GM21390 (cell line): ENCODE data around the gene CLEC19A.
"Not testable (repeated sequence)": the region's sequence is repeated elsewhere in the genome, so short reads cannot be mapped to it uniquely, and the experiment has no call there.

Source experiments
- ATAC-seq: cut with Tn5 transposase; IDR thresholded peaks from one replicate; pipeline ENCODE4 v1.9.1; 2021; ENCODE audit not compliant: unreplicated experiment

Gene CLEC19A

DNA sequence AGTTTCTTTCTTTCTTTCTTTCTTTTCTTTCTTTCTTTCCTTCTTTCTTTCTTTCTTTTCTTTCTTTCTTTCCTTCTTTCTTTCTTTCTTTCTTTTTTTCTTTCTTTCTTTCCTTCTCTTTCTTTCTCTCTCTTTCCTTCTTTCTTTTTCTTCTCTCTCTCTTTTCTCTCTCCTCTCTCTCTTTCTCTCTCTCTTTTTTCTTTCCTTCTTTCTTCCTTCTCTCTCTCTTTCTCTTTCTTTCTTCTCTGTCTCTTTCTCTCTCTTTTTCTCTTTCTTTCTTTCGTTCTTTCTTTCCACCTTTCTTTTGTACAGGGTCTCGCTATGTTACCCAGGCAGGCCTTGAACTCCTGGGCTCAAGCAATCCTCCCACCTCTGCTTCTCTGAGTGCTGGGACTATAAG lies 35.7 kb downstream of the CLEC19A start:
- ATAC-seq = not testable (repeated sequence)

DNA sequence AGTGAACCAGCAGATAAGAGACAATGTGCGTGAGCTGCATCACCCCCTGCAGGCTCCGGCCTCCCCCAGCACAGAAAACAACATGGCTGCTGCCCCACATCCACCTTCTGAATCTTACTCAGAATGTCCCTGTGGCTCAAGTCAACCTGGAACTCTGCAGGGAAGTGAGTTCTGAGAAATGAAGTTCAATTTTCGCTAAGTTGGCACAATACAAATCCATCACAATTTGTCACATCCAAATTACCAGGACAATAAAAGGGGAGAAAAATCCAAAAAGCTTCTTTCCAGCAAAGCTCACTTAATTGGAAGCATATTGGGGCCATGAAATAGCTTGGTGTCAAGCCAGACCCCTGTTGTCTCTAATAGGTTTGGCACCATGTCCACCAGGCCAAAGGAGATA lies 38.1 kb downstream of the CLEC19A start:
- ATAC-seq = no peak

DNA sequence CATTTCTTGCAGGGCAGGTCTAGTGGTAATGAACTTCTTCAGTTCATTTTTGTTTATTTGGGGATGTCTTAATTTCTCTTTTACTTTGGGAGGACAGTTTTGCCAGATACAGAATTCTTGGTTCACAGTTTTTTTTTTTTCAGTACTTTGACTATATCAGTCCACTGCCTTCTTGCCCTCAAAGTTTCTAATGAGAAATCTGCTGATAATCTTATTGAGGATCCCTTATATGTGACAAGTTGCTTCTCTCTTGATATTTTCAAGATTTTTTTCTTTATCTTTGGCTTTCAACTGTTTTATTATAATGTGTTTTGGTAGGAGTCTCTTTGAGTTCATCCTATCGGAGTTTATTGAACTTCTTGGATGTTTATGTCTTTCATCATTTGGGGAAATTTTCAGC lies 42.8 kb downstream of the CLEC19A start:
- no peak for ATAC-seq

DNA sequence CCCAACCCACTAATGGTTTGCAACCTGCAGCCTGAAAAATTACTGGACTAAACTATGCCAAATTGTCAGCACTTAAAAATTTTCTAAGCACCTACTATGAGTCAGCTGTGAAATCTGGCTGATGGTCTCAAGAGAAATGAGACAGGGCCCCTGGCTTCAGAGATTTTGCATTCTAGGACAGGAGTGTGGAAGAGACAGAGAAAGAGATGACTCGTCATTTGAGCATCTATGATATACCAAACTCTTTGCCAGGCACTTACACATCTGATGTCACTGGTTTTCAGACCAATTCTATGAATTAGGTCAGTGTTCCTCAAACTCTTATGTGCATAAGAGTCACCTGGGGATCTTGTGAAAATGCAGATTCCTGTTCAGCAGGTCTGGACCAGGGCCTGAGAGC lies 44.4 kb downstream of the CLEC19A start:
- ATAC-seq = no peak

DNA sequence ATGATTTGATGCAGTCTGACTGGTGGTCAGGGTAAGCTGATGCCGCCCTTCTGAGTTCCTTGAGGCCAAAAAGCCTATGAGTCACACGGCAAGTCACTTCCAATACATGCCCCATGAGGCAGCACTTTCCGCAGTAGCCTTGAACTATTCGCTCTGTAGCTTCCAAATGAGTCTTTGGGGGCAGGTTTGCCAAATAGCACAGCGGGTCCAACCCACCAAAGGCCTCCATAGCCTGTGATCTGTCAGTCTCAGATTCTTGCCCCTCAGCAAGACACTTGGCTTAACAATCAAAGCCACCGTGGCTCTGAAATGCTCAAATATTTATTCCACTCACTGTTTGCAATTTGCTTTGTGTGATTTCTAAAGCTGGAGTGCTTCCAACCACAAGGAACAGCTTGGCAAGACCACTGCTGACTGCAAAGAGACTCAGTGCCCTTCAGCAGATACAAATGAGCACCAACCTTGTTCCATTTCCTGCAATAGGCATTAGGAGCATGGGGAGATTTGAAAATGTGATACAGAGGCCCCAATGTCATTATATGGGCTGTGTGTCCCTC lies 45.4 kb downstream of the CLEC19A start:
- no peak for ATAC-seq

DNA sequence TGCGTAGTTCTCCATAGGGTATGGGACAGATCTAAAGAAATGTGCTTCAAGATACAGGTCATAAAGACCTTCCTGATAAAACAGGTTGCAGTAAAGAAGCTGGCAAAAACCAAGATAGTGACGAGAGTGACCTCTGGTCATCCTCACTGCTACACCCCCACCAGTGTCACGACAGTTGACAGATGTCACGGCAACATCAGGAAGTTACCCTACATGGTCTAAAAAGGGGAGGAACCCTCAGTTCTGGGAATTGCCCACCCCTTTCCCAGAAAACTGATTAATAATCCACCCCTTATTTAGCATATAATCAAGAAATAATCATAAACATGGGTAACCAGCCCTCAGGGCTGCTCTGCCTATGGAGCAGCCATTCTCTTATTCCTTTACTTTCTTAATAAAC lies 46.3 kb downstream of the CLEC19A start:
- no peak for ATAC-seq

DNA sequence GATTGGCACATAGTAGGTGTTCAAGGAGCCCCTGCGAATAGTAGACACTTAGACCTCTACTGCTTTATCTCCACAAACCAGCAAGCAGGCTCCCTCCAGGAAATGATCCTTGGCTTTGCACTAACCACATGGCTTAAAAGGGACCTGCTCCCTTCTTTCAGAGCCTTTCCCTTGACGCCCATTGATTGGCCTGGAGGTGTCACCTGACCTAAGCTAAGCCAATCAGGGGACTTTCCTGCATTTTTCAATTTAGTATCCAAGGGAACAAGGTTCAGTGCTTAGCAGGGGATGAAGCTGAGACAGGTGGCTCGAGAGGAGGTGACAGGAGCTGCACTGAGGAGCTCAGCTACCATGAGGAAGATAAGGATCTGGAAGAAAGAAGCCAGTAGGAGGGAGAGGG lies 52.8 kb downstream of the CLEC19A start:
- no peak for ATAC-seq

DNA sequence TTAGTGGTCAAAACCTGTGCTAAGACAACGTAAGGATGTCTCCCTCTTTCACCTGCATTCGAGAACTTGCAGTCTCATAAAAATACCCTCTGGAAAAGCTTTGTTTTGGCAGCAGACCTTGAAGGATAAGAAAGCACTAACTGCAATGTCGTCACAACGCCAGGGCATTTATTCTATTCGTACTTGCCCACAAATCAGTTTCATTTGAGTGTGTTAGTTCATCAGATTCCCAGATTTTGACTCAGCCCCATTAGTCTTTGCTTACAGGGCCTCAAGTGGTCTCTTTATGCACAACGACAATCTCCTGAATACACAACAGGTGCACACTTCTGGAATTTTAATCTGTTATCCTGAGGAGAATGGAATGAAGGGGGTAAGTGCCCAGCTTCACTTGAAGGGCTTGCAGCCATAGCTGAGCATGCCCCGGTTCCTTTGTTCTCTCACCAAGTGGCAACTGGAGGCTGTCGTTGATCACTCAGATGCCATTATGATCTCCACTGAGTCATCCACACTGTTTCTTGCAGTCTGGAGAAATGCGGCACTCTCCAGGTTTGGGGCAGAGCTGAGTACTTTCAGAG lies 58.8 kb downstream of the CLEC19A start:
- no peak for ATAC-seq

DNA sequence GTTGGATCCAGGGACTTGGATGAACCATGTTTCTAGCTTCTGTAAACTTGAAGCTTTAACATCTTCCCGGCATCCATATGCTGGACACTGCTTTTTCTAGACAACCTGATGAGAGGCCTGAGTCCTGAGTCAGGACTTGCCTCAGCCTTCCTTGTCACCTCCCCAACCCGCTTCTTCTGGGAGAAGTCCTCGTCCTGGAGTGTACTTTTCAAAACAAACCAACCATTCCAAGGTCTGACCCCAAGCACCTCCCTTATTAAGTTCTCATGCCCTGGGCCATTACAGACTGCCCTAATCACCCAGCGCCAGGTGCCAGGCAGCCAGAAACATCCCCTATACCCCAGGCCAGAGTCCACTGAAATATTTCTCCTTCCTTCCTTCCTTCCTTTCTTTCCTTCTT lies 59.4 kb downstream of the CLEC19A start:
- ATAC-seq = no peak

DNA sequence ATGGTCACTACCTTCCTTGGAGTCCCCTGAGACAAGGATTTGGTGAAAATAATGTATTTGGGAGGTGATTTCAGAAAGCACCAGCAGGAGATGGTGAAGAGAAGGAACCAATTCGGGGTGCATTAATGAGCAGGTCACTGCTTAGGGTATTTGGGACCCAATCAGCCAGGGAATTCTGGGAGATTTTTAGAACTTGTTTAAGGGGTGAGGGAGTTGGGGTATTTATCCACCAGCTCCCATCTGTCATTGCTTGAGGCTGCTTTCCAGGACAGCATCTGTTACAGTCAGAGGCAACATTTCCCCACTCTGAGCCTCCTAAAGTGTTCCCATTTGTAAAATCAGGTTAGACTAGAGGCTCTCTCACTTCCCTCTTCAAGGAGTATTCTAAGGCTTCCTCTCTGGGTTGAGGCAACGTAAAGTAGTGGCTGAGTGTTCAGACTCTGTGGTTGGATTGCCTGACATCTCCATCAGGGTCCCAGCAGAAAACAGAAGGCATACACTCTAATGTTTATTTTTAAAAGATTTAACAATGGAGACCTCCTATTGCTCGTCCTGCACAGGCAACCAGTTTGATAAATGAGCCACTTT lies 60.9 kb downstream of the CLEC19A start:
- no peak for ATAC-seq

DNA sequence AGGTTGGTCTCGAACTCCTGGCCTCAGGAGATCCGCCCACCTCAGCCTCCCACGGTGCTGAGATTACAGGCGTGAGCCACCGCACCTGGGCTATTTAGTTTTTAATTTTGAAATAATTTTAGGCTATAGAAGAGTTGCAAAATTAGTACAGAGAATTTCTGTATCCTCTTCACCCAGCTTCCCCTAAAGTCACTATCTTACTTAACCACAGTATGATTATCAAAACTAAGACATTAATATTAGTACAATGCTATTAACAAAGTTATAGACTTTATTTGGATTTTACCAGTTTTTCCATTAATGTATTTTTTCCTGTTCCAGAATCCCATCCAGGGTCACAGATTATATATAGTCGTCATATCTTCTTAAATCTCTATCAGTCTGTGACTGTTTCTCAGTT lies 62.6 kb downstream of the CLEC19A start:
- no peak for ATAC-seq

DNA sequence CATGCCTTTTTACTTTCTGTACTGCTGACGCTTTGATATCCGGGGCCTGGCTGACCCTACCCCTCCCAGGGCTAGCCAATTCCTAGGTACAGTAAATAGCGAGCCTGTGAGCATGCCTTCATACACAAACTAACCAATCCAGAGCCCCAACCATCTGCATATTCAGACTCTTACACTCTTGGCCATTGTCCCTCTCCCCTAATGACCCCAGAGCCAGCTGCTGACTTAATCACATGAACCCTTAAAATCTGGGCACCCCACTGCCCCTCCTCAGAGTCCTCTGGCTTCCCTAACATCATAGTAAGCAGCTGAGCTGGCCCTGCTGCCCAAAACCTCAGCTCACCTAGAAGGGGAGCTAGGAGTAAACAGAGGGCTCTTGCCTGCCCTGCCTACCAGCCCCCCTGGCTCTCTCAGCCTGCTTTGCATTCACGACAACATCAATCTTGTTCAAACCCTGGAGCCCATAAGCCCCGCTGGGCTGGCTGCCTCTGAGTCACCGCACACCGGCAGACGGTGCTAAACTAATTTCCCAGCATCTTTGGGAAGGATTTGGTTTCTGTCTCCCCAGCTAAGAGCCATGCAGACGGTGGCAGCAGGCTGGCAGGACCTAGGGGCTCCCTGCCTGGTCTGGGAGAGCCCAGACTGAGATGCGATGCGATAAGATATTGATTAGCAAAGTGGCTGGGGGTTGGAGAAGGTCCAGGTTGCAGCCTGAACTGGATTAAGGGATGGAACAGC lies 63.2 kb downstream of the CLEC19A start:
- ATAC-seq = no peak

DNA sequence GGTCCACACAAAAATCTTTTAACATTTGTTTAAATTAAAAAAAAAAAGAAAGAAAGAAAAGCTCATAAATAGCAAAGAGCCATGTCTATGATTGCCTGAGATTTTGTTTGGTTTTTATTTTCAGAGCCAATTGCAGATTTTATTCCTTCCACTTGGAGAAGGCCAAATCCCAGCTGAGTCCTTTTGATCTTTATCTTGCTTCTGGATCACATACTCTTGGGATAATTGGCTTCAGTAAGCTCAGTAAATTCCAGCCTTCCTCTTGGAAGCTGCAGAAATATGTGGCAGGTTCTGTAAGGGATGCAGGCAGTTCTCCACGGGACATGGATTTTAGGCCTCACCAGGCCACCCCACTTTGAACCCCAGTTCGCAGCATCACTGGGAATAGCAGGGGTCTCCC lies 68.8 kb downstream of the CLEC19A start:
- no peak for ATAC-seq

DNA sequence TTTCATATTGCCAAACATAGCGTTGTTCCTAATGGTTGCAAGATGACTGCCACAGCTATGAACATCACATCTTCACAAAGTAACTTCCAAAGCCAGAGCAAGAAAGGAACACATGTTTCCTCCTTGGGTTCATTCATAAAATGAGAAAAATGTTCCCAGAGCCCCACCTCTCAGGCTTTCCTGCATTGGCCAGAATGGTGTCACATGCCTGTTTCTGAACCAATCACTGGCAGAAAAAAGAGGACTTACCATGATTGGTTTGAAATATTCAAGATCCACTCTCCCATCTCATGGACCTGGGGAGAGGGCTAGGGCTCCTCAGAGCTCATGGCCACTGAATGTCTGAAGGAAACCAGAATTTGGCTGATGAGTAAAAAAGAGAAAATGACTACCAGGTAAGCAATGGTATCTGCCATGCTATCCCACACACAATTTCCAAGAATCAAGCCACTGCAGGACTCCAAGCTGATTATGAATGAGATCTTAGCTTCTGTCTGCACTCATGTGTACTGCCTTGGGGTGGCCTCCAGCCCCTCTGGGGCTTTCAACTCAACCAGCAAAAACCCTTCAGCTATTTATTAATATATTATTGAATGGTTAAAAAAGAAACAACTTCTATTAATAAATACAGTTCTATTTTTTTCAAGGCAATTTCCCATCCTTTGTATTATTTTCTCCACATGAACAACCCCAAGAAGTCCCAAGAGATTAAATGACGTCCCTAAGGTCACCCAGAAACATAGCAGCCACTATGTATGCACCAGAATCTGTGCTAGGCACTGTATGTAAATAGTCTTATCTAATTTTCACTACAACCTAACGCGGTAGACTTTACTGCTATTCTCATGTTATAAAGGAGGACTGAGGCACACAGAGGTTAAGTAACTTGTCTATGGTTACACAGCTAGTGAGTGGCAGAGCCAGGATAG lies 70.8 kb downstream of the CLEC19A start:
- ATAC-seq = no peak

DNA sequence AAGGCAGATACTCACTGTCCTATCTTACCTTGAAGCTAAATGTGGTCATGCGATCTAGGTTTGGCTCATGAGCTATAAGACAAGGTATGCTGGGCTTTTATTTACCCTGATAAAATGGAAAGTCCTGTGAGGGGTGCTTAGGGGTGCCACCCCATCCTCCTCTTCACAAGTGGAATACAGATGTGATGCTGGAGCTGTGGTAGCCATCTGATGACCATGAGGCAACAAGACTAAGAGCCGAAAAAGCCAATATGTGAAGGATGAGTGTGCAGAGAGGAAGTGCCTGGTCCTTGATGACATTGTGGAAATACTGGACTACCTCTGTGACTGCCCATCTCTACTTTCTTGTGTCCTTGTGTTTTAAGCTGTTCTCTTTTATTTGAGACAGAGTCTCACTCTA lies 74.0 kb downstream of the CLEC19A start:
- no peak for ATAC-seq
